HCEC 1CT (cell line): ENCODE results near the gene TRMT11.

Experiments
- DNase-seq: peaks from one replicate; pipeline ENCODE4 v3.0.0-alpha.2; 2017

The TRMT11 gene

DNA sequence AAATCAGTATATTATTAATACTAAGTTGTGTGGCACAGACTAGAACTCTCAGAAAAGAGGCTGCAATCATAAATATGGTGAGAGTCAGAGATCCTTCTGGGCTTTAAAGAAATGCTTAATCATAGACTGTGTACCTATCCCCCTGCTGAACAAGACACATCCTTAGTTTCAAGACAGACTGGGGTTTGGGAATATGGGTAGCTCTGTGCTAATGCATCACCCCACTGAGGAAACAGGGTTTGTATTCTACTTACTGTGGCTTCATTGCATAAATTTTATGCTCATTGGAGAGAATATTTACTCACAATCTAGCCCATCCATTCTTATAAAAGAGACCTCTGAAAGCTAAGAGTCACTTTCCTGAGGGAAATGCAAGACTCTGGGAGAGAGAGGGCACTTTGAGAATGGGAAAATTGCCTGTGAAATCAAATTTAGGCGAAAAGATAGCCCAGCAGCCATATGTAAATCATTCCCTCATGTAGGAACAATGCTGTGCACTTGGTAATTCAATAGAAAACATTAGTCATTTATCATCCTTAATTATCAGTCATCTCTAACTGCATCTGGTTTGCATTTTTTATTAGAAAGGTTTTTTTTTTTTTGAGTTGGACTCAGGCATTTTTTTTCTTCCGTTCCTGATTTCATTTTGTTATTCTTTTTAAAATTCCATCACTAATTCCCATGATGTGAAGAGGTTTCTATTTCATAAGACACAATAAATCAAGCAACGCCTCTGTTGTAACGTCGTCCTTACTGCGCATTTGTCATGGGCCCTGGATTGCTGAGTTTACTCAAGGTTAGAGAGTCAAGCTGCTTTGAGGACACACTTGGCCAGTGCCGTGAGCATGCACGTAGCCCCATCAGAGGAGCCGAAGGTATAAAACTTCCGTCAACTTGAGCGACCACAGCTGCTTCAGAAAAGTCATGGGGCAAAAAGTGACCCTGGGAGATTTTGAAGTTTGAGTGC lies 91.8 kb downstream of the TRMT11 start:
- peak; percentile 44 for DNase-seq

DNA sequence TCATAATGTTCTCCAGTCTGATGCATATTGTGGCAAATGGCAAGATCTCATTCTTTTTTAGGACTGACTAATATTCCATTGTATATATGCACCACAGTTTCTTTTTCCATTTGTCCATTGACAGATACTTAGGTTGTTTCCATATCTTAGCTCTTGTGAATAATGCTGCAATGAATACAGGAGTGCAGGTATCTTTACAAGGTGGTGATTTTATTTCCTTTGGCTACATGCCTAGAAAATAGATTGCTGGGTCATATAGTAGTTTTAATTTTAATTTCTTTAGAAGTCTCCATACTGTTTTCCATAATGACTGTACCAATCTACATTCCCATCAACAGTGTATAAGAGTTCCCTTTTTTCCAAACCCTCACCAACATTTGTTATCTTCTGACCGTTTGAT lies 97.5 kb downstream of the TRMT11 start:
- DNase-seq, result no peak

DNA sequence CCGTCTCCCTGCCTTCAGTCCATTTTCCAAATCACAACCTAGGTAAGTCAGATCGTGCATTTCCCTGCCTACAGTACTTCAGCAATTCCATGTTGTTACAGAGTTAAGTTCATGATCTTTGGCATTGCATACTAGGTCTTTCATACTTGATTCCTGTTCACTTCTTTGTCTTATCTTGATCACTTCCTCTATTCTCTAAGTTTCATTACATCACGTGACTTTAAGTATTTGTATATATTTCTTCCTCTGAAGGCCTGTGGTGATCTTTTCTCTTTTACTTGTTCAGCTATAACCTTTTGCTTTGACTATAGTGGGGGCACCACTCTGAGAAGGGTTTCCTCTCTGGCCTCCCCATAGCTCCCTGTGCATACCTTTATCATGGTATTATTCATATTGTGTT lies 100.2 kb downstream of the TRMT11 start:
- no peak for DNase-seq
